ENCODE results near the gene FILIP1. TPM values are rescaled to one million over a fixed set of nuclear protein-coding genes. Genes with fewer than 3 reads are reported as not detected.

FILIP1 gene
- total RNA-seq, 1 experiment from 2014 or later: 2.9 TPM

GRCh38 chr6:75345413-75345812, 148.2 kb downstream of the FILIP1 start:
- DNase-seq (ENCODE audit: low spot score) (no peak), ATAC-seq (no peak; the same call in 1 of the 2 replicates)
- ChIA-PET POLR2A (interaction anchor here (1.6 kb wide), 1 partner anchor 11 kb away, joined by 4 read pairs; no protein-coding TSS in a partner anchor), CTCF (interaction anchor here (1.2 kb wide), 1 partner anchor 10 kb away, joined by 5 read pairs; no protein-coding TSS in a partner anchor)
- H3K36me3 Mint-ChIP-seq: no peaks in the 10 kb centered on the region
- no peak overlapping the region for H3K27ac Mint-ChIP-seq
- H3K4me3 Mint-ChIP-seq: no peak overlapping the region
- no peaks in the 10 kb centered on the region; the same call in 1 of the 2 replicates for H3K27me3 Mint-ChIP-seq (ENCODE audit: low read depth)
- TF ChIP-seq E2F4 (CRISPR knock-in tag; IDR thresholded peaks at IDR 0.05; ENCODE audit: borderline replicate concordance, low read depth) (no peak), ZNF263 (CRISPR knock-in tag; IDR thresholded peaks at IDR 0.05; ENCODE audit: low read depth) (no peak), PREB (CRISPR knock-in tag; IDR thresholded peaks at IDR 0.05; ENCODE audit: borderline replicate concordance) (no peak), AFF4 (CRISPR knock-in tag; IDR thresholded peaks at IDR 0.05; ENCODE audit: borderline replicate concordance) (no peak), PRDM15 (CRISPR knock-in tag; IDR thresholded peaks at IDR 0.05) (no peak), ATF3 (CRISPR knock-in tag; conservative IDR thresholded peaks at IDR 0.05) (no peak), MXD4 (CRISPR knock-in tag; IDR thresholded peaks at IDR 0.05; ENCODE audit: borderline replicate concordance) (no peak), ETV6 (CRISPR knock-in tag; IDR thresholded peaks at IDR 0.05) (no peak), JUN (CRISPR knock-in tag; IDR thresholded peaks at IDR 0.05) (no peak), ZNF423 (CRISPR knock-in tag; IDR thresholded peaks at IDR 0.05) (no peak), IRF1 (CRISPR knock-in tag; IDR thresholded peaks at IDR 0.05) (no peak), FOXJ3 (CRISPR knock-in tag; IDR thresholded peaks at IDR 0.05; ENCODE audit: borderline replicate concordance) (no peak), SMAD3 (CRISPR knock-in tag; IDR thresholded peaks at IDR 0.05; ENCODE audit: borderline replicate concordance) (no peak), PRRX2 (CRISPR knock-in tag; IDR thresholded peaks at IDR 0.05) (no peak), SMAD4 (CRISPR knock-in tag; IDR thresholded peaks at IDR 0.05) (no peak), ZNF219 (CRISPR knock-in tag; IDR thresholded peaks at IDR 0.05; ENCODE audit: borderline replicate concordance) (no peak)
- H3K9me3 Mint-ChIP-seq: no peaks in the 10 kb centered on the region
- H3K4me1 Mint-ChIP-seq: peaks cover 30% of the 10 kb centered on the region
